GM18861 (cell line): ENCODE data around the gene PALM3.

Source experiments
- ATAC-seq: cut with Tn5 transposase; IDR thresholded peaks from one replicate; pipeline ENCODE4 v1.9.1; 2021; ENCODE audit not compliant: unreplicated experiment

PALM3 gene

DNA sequence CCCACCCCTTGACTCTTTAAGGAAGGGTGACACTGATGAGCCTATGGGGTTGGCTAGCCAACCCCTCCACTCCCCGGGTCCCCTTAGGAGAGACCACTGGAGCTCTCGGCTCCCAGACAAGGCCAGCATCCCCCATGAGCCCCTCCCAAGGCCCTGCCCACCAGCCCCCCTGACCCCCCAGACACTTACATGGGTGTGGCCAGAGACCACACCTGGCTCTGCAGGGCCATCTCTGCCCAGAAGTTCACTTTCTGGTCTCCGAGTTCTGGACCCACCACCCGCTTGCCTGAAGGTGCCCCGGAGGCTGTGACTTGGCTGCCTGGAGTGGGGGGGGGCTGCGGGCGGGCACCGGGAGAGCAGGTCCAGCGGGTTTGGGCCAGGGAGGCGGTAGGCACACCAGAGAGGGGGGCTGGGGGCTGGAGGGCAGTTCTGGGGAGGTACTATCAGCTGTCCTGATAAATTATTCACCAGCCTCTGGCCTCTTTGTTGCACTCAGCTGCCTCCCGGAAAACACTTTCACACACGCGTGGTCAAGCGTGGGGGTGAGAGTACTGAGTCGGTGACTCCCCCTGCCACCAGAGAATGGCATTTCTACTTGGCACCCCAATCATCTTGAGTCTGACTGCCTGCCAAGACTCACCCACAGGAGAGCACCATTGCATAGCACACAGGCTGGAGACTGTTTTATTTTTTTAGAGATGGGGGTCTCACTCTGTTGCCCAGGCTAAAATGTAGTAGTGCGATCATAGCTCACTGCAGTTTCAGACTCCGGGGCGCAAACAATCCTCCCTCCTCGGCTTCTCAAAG, at the start of gene PALM3:
PALM3 (minus strand) TSS at position 326 of the 807 bp plus-strand sequence; CDS start at position 230, 96 bp downstream.
- ATAC-seq = no peak

DNA sequence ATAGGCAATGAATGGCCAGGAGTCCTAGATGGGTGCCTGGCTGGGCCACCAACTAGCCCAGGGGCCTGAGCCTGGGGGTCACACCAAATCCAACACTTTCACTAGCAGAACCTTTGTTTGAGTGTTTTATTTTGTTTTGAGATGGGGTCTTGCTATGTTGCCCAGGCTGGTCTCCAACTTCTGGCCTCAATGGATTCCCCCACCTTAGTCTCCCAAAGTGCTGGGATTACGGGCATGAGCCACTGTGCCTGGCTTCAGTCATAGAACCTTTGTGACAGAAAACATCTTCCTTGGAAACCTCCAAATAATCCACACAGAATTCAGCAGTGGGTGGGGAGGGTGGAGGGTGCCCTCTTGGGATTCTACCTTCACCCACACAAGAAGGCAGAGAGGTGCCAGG, 49.6 kb upstream of the PALM3 start:
- no peak for ATAC-seq

DNA sequence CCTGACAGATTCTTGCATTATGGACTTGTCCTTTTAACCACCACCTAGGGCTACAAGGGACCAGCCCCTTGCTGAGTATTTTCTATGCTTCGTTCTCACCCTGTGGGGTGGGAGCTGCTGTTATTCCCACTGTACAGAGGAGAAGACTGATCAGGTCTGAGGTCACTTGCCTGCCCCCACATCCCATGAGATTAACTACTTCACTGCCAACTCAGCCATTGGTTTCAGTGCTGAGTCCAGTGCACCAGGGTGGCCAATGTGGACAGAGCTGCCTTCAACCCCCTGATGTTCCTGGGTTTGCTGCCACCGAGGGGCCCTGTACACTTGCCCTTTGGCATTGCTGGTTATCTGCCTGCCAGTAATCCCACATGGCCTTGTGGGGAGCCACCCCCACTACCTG, 48.8 kb upstream of the PALM3 start:
- ATAC-seq = no peak

- ATAC-seq = no peak
Measured at GRCh38 chr19:14107581-14108461, 45.9 kb upstream of the PALM3 start.

- ATAC-seq = no peak
Measured at GRCh38 chr19:14106840-14107239, 45.0 kb upstream of the PALM3 start.

- no peak for ATAC-seq
Measured at GRCh38 chr19:14105680-14106079, 43.8 kb upstream of the PALM3 start.

DNA sequence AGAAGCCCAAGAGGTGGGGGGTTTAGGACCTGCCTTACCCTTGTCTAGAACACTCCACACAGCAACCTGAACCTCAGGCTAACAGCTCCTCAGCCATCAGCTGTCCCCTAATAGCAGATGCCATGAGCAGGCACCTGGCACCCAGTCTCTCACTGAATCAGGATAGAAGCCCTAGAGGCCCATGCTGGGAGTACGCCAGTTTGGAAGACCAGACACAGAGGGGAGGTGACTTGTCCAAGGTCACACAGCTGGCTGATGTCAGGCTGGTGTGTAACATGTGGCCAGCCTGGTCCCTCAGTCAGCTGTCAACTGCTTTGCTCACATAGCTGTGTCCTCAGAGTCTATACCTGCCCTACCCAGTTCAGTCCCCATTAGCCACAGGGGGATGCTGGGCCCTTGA, 41.4 kb upstream of the PALM3 start:
- ATAC-seq = no peak

DNA sequence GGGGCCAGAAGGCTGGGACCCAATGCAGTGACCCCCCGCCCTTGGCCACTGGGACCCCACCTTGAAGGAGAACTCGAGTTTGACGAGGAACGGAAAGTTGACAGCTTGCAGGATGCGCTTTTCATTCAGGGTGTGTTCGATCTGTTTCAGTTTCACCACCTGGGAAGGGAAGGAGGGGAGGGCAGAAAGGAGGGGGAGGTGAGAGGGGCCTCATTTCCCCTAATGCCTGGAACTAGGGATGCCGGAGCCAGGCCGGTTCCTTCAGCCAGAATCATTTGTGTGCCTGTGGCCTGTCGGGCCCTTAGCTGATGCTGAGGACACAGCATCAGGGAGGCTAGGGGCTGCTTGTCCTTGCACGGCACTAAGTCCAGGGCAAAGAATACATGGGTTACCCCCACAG, 40.9 kb upstream of the PALM3 start:
- ATAC-seq = no peak

- no peak for ATAC-seq
Measured at GRCh38 chr19:14102102-14102696, 40.3 kb upstream of the PALM3 start.

DNA sequence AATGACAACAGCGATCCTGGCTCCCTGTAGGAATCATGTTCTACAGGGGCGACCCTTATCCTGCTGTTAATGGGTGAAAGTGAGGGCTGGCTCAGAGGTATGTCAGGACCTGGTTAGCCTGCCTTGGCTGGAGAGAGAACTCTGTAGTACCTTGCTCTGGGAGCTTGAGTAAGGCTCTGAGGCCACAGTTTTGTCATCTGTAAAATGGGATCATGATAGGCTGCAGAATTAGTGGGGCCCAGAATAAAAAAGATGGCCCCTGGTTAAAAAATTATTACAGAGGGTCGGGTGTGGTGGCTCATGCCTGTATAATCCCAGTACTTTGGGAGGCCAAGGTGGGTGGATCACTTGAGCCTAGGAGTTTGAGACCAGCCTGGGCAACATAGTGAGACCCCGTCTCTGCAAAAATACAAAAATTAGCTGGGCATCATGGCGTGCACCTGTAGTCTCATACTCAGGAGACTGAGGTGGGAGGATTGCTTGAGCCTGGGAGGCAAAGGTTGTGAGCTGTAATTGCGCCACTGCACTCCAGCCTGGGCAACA, 39.2 kb upstream of the PALM3 start:
- no peak for ATAC-seq

DNA sequence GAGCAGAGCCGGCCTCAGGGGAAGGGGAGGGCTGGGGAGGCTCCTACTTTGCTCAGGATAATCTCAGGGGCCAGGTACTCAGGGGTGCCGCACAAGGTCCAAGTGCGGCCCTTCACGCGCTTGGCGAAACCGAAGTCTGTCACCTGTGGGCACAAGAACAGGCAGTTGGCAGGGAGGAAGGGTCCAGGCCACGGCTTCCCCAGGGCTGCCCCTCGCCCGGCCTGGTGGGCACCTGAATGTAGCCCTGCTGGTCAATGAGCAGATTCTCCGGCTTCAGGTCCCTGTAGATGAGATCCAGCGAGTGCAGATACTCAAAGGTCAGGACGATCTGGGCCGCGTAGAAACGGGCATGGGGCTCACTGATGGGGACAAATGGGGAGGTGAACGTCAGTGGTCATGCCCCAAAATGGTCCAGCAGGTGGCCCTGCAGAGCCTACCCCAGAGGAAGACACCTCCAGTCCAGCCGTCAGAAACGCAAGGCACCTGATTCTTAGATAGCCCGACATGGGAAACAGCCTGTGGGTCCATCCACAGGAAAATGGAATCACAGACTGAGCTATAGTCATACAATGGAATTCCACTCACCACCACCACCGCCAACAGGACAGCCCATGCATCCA, 35.8 kb upstream of the PALM3 start:
- ATAC-seq = no peak

DNA sequence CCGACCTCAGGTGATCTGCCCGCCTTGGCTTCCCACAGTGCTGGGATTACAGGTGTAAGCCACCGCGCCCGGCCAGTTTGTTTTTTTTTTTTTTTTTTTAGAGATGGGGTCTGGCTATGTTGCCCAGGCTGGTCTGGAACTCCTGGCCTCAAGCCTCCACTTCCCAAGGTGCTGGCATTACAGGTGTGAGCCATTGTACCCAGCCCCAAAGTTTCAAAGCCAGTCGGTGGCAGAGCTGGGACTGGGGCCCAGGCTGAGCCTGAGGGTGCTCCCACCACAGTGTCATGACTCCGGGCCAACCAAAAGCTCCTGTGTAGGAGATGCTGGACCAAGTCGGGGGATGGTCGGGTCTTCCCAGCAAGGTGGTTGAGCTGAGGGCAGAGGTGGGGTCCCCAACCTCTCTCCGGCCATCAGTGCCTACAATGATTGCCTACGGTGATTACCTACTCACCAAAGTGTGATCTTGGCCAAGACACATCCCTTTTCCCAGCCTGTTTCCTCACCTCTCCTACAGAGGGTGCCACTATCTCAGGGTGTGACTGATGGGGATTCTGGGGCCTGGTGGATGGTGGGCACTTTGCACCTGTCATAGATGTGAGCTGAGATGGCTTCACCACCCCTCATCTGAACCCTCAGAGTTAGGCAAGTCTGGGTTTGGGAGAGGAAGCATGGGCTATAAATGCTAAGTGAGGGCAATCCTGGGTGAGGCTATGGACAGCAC, 34.6 kb upstream of the PALM3 start:
- ATAC-seq = no peak

DNA sequence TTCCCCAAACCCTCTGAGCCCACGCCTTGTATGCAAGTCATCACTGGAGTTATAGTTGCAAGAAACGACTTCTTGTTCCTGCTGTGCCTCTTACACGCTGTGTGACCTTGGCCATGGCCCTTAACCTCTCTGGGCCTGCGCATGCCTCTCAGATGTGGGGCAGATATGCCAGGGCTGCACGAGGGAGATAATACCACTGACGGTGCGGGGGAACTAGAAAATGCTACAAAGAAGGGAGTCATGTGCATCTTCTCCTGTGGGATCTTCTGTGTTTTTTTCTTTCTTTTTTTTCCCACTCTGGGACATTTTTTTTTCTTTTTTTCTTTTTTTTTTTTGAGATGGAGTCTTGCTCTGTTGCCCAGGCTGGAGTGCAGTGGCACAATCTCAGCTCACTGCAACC, 33.0 kb upstream of the PALM3 start:
- no peak for ATAC-seq

- no peak for ATAC-seq
Measured at GRCh38 chr19:14093117-14093823, 31.4 kb upstream of the PALM3 start.

GRCh38 chr19:14091813-14092462, 30.1 kb upstream of the PALM3 start:
- ATAC-seq = peak; percentile 10

GRCh38 chr19:14091081-14091812, 29.4 kb upstream of the PALM3 start:
- peak; percentile 41 for ATAC-seq

- no peak for ATAC-seq
Measured at GRCh38 chr19:14090509-14091080, 28.7 kb upstream of the PALM3 start, which contains the start of gene SAMD1. TSS of gene SAMD1 (minus strand) at chr19:14090751.
